ENCODE results near the gene RASA2.
A peak's percentile ranks its signal among the peaks of the same experiment; 100 is the strongest.
"Not testable (repeated sequence)": the region's sequence is repeated elsewhere in the genome, so short reads cannot be mapped to it uniquely, and the experiment has no call there.

RASA2 gene

DNA sequence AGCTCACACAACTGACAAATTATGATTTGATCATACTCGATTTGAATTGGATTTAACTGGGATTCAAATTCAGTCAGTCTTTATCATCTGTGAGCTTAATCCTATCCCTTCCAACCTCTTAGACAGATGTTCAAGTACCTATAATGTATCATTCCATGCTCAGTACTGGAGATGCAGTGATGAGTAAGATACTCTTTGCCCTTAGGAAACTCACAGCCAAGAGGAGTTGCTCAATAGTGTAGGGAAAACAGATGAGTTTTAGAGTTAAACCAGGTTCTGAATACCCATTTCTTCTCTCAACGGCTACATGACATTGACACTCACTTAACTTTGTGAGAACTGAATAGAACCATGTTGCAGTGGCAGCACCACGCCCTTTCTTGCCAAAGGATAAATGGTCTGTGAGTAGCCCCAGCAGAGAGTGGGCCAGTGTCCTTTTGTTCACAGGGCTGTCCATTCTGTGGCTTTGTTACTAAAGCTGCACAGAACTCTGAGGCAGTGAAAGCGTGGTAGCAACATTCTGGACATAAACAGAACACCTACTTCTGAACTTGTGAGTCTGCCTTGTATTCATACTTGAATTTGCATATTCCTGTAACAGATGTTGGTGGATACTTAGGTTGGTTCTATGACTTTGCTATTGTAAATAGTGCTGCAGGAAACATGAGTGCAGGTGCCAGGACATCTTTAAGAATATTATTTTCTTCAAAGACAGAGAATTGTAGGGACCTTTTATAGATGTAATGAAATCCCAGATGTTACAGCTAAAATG, 91.6 kb downstream of the RASA2 start:
- no peak for DNase-seq (ENCODE audit: low spot score)

DNA sequence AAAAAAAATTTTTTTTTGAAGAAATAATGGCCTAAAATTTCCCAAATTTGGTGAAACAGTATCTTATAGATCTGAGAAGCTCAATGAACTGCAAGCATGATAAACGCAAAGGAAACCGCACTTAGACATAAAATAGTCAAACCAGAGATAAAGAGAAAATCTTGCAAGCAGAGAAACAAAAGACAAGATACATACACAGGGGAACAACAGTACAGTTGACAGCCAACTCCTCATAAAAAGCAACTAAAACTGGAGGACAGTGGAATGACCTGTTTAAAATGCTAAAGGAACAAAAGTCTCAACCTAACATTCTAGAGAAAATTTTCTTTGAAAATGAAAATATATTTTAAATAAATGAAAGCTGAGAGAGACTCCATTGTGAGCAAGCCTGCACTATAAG, 107.5 kb downstream of the RASA2 start:
- no peak for DNase-seq (ENCODE audit: low spot score)

DNA sequence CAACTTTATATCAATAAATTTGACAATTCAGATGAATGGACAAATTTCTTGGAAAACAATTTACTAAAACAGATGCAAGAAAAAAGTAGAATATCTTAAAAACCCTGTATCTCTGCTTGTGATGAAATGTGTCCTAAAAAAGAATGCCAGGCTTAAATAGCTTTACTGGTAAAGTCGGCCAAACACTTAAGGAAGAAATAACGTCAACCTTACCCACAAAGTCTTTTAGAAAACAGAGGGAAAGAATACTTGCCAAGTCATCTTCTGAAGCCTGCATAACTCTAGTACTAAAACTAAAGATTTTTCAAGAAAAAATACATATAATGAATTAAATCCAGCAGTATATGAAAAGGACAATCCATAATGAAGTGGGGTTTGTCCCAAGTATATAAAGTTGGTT, 111.1 kb downstream of the RASA2 start:
- DNase-seq (ENCODE audit: low spot score), result no peak

DNA sequence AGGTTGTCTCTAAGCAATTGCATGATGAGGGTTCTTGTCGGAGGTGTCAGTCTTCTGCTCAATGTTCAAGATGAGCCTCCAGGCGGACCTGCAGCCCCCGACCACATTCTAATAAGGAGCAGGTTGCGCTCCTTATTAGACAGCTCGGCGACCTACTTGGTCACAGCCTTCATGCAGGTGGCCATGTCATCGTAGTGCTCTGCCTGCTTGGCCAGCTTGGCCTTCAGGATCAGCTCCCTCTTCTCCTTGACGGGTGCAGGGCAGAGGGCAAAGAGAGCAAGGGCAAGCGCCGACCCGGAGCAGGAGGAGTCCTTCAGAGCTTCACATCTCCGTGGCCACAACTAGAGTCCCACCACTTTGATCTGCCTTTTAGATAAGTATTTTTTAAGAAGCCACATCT, 113.5 kb downstream of the RASA2 start:
- DNase-seq (ENCODE audit: low spot score), result no peak

DNA sequence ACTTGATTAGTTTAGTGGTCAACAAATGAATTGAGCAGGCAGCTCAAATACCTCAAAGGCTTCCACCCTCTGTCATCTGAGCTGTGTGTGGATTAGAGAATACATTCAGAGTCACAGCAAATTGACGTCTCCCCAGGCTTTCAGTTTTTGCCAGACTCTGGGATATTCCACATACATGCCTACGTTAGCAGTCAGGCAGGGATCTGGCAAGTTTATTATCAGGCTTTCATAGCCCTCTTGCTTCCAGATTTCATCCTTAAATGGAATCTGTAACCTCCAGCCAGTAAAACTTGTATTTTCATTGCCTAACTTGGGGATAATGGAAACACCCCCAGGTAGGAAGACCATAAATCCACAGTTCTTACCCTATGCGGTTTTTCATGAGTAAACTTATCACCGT, 115.9 kb downstream of the RASA2 start:
- DNase-seq (ENCODE audit: low spot score), result no peak

DNA sequence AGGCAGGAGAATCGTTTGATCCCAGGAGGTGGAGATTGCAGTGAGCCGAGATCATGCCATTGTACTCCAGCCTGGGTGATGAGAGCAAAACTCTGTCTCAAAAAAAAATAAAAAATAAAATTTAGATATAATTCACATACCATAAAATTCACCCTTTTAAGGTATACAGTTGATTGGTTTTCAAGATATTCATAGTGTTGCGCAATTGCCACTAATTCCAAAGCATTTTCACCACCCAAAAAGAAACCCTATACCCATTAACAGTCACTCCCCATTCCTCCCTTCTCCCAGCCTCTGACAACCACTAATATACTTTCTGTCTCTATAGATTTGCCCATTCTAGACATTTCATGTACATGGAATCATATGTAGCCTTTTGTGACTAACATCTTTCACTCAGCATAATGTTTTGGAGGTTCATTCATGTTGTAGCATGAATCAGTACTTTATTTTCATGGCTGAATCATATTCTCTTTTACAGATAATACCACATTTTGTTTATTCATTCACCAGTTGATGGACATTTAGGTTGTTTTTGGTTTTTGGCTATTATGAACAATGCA, 116.7 kb downstream of the RASA2 start:
- no peak for DNase-seq (ENCODE audit: low spot score)

DNA sequence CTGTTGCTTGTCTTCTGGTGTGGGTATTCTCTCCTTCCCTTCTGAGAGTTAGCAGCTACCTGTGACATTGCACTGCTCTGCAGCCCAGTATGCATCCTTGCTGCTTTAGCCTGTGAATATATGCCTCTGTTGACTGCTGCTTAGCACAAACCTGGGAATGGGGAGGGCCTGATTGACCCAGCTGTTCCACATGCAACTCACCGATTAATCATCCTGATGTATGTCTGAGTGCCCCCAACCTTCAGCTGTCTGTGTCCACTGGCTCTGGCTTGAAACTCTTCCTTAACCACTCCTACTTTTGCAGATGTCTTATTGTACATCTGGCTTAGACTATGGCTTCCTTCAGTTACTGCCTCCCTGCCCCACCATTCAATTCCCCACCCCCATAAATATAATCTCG, 119.1 kb downstream of the RASA2 start:
- DNase-seq (ENCODE audit: low spot score), result no peak

DNA sequence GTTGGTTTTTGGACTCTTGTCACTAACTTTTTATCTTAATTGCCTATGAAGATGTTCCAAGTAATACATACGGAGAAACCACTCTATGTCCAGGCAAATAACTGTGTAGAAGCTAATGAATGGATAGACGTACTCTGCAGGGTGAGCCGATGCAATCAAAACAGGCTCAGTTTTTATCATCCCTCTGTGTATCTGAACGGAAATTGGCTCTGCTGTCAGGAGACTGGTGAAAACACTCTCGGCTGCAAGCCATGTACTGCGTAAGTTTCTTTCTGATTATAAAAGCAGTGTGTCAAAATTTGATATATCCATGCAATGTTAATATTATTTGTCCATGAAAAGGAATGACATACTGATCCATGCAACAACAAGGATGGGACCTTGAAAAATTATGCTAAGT, 121.6 kb downstream of the RASA2 start:
- no peak for DNase-seq (ENCODE audit: low spot score)

DNA sequence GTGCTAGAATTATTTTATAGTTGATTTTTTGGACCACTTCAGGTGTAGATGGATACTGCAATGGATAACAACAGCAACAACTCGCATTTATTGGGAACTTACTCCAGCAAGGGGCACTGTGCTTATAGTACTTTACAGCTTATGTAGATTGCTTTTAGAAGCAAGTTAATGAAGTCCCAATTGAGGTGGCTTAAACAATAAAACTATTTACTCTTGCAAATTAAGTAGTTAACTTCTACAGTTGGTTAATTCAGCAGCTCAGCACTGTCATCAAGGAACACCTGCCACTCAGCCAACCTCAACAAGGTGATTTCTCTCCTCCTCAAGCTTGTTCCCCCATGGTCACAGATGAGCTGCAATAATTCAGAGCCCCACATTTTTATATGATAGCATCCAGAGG, 124.1 kb downstream of the RASA2 start:
- DNase-seq (ENCODE audit: low spot score), result no peak

DNA sequence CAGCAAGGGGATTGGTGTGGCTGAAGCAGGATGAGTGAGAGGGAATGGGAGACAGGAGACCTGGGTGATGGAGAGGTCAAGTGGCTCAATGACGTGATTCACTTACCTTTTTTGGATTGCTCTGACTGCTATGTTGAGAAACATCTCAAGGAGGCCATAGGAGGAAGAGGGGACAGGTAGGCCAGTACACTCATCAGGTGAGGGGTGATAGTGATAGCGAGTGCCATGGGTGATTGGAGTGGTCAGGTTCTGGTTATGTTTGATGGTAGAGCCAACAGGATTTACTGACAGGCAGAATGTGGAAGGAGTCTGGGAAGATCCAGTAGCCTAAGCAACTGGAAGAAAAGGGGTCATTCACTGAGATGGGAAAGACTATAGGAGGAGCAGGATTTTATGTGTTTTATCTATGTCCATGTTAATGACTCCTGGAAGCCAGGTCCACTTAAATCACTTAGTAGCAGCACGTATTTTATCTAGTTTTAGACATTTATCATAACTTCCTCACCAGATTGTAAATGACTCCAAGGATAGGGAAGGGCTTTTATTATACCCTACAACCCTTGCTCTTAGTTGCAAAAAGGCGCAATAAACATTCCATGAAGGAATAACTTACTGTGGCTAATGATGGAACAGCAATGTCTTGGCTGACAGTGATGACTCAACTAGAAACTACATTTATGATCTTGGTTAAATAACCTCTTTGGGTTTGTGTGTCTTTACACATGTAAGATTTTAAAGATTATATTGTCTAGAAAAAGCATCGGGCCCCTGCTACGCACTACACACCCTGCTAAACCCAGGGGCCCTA, 131.5 kb downstream of the RASA2 start:
- no peak for DNase-seq (ENCODE audit: low spot score)

DNA sequence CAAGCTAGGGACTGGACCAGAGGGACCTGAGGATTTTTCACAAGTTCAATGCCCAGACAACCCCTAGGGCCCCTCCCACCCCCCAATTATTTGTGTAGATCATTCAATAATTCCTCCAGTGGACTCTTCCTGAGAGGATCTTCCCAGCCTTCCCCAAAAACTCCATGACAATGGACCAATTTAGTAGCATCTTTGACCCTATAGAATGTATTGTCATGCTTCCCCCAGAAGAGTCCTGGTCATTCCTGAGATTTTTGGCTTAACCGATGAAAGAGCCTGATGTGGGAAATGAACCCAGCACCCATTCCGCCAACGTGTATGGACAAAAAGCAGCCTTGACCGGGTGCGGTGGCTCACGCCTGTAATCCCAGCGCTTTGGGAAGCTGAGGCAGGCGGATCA, 132.1 kb downstream of the RASA2 start:
- DNase-seq (ENCODE audit: low spot score), result no peak

DNA sequence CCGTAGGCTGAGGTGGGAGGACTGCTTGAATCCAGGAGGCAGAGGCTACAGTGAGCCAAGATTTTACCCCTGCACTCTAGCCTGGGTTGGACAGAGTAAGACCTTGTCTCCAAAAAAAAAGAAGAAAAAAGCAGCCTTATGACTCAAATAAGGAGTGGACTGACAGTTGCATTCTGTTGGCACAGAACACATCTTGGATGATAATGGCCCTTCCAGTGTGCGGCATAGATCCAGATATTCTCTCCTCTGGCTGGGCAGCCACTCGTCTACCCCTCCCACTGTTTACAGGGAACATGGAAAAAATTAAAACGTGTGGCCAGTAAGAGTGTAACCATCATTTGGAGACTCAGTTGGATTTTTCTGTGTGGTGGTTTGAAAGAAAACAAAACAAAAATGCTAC, 132.6 kb downstream of the RASA2 start:
- no peak for DNase-seq (ENCODE audit: low spot score)

DNA sequence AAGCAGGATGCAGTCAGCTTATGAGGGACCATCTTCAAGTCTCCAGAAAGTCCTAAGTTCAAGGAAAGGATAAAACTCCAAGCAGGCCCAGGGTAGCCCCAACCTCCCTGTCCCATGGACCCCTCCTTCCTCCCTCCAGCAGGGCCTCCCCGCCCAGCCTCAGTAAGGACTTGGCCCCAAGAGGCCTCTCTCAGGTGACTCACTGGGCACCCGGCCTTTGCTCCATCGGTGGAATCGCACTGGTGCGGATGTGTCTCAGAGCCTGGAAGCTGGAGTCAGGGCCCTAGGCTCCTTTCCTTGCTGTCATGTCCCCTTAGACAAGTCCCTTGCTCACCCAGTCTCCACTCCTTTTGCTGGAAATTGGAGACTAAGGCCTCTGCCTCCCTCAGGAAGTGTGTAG, 136.9 kb downstream of the RASA2 start:
- DNase-seq (ENCODE audit: low spot score), result no peak

DNA sequence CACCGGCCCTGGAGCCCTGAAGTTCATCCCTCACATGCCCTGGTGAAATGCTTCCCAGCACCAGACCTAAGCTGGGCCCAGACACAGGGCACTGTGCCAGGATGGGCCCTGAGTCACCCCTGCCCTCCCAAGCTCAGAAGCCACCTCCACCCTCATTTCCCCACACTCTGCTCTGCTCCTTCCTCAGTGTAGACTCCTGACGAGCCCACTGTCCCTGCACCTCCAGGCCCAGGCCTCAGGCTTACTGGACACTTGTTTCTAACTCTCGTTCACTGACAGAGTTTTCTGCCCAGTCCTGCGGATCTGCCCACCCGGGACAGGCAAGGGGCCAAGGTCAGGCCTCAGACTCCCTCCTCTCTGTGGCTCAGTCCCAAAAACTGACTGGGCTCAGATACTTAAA, 138.7 kb downstream of the RASA2 start:
- DNase-seq (ENCODE audit: low spot score), result no peak

DNA sequence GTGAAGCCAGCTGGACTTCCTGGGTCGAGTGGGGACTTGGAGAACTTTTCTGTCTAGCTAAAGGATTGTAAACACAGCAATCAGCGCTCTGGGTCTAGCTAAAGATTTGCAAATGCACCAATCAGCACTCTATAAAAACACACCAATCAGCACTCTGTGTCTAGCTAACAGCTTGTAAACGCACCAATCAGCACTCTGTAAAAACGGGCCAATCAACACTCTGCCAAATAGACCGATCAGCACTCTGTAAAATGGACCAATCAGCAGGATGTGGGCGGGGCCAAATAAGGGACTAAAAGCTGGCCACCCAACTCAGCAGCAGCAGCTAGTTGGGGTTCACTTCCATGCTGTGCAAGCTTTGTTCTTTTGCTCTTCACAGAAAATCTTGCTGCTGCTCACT, 141.5 kb downstream of the RASA2 start:
- DNase-seq (ENCODE audit: low spot score), result not testable (repeated sequence)

DNA sequence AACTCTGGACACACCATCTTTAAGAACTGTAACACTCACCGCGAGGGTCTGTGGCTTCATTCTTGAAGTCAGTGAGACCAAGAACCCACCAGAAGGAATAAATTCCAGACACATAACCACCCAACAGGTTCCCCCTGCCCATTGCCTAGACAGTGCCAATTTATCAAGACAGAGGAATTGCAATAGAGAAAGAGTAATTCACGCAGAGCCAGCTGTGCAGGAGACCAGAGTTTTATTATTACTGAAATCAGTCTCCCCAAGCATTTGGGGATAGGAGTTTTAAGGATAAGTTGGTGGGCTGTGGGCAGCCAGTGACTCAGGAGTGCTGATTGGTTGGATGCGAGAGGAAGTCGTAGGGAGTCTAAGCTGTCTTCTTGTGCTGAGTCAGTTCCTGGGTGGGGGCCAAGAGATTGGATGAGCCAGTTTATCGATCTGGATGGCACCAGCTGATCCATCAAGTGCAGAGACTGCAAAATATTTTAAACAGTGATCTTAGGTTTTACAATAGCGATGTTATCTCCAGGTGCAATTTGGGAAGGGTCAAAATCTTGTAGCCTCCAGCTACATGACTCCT, 142.1 kb downstream of the RASA2 start:
- not testable (repeated sequence) for DNase-seq (ENCODE audit: low spot score)

DNA sequence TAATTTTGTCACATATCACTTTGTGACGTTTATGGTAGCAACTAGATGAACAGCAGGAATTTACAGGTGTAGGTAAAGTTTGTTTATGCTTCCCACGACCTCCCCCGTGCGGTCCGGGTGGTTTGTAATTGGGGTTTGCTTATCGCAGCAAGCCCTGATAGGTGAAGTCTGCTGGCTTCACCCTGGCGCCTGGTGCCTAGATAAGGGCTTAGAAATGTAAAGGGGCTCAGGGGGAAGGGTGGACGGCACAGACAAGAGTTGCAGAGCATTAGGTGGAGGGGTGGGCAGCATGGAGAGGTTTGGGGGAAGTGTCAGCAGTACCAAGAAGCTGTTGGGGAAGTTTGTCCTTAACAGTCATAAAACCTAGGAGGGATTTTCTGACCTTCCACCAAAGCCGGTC, 143.1 kb downstream of the RASA2 start:
- no peak for DNase-seq (ENCODE audit: low spot score)

DNA sequence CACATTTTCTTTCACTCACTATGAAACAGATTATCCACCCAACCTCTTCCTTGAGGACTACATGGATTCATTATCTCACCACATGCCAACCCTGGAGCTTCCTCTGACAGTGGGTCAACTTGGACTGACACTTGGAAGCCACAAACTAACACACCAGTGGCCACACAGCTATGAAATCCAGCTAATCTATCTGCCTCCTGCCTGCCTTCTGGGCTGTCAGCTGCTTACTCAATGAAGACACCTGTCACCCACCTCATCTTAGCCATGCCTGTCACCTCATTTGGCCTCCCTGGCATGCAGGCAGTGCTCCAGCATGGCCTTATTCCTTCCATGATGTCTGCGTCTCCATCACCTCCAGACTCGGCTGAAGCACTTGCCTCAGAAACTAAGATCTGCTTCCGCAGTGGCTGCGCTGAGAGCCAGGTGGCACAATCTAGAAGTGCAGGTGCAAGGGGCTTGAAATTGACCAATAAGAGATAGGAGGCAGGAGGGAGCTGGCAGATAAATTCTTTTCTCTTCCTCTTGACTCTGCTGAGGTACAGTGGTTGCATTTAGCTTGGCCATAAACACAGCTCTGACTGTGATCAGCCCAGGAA, 146.1 kb downstream of the RASA2 start:
- DNase-seq (ENCODE audit: low spot score), result no peak

DNA sequence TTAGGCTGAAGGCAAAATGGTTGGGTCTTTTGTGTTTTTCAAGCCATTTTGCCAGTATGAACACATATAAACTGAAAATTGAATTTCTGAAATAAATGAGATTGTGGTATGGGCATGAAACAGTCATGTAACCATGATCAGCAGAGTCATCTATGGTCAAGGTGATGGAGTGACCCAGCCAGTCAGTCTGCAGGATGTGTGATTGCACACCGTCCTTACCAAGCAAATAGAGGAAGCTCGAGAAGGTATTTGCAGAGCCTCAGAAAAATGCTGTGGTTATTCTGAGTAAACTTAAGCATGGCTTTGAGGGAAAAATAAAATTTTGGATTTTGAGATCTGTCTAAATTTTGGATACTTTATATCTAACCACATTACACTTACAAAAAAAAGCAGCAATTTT, 155.4 kb downstream of the RASA2 start:
- no peak for DNase-seq (ENCODE audit: low spot score)

DNA sequence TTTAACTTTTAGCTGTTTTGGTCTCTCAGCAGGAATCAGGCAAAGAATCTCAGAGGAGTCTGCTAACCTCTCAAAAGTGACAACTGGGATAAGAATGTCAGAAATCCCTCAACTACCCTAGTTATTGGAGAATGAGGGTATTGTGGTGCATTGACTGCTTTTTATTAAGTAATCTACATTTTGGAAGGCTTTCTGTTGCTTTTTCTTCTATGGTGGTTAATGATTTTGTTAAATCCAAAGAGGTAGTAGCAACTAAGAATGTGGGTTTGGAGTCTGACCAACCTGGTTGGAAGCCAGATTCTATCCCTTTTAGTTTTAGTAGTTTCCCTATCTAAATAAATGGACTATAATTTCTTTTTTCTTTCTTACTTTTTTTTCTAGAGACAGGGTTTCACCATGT, 156.6 kb downstream of the RASA2 start:
- DNase-seq (ENCODE audit: low spot score), result no peak

DNA sequence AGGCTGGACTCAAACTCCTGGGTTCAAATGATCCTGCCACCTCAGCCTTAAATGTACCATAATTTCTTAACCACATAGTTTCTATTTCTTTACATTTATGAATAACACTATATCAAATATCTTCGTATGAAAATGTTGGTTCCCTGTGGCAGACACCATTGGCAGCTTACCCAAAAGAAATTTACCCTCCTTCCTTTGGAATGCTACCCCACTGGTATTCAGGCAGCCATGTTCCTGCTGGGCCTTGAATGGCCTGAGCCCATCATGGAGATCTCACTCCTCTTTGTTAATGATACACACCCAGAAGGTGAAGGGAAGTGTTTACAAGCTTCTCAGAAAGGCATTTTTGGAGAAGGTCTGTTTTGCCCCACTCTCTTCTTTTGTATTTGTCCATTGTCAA, 157.0 kb downstream of the RASA2 start:
- no peak for DNase-seq (ENCODE audit: low spot score)

DNA sequence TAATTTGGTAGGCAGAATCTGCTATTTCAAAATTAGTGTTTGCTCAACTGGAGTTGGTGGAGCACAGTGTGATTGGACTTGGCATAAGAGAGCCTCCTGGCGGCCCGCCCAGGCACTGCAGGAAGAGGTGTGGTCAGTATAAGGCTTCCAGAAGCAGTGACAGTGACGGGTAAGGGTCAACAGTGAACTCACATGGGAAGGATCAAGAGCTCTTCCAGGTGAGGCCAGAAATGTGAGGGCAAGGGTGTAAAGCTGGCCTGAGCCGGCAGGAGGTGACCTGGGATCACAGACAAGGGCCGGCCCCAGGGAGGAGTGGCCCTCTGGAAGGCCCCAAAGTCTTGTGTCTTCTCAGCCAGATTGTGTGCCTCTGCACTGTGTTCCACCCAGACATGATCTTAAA, 158.1 kb downstream of the RASA2 start:
- DNase-seq (ENCODE audit: low spot score), result peak; percentile 64

All from germinal center (tissue), 1 donor.